ENCODE data around the gene CPA2. TPM values are rescaled to one million over a fixed set of nuclear protein-coding genes. Genes with fewer than 3 reads are reported as not detected.

CPA2 gene
- total and polyA plus RNA-seq, 3 donors from 2014 or later, result 1.1 to 2.4 (median 1.4) TPM

DNA sequence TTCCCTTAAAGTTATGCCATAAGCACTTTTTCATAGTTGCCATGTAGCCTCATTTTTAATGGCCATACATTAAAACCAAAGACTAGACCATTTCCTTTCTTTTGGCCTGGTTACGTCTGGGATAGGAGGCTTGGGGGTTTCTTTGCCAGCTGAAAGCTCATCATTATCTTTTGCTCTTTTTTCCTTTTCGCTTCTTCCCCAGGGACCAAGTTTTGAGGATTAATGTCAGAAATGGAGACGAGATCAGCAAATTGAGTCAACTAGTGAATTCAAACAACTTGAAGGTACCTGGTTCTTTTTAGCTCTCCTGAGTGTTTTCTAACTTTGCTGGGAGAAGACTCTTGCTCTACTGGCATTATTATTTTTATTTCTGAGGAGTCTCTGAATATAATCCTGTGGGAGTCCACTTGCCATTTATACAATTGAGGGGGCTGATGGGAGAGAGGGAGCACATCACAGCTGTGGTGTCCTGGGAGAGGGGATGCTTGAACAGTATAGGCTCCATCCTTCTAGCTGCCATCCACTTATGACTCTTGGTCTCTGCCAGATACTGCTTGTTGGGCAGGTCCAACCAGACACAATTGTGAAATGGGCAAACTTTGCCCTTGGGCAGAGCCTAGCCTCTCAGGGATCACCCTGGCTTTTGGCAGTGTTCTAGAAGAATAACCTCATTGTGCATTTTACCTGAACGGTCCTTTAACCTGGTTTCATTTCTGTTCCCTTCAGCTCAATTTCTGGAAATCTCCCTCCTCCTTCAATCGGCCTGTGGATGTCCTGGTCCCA, 32.1 kb downstream of the CPA2 start:
- H3K4me3 ChIP-seq, result no peak overlapping the region
- H3K4me1 ChIP-seq, result no peaks in the 10 kb centered on the region
- WGBS, 2 donors, result 89 to 92% methylated on average over 5 of the region's 5 CpGs
- no peaks in the 10 kb centered on the region for H3K27me3 ChIP-seq
- H3K27ac ChIP-seq, result no peak overlapping the region
- DNase-seq, result no peak
- H3K36me3 ChIP-seq (ENCODE audit: low read depth, missing control alignments), result no peaks in the 10 kb centered on the region
- intact Hi-C loops (cut with DNase I; ENCODE audit: low total_unique reads), result no loop called here
- TF ChIP-seq POLR2A (IDR thresholded peaks at IDR 0.05), result no peak
- TF ChIP-seq, protein P1, sequence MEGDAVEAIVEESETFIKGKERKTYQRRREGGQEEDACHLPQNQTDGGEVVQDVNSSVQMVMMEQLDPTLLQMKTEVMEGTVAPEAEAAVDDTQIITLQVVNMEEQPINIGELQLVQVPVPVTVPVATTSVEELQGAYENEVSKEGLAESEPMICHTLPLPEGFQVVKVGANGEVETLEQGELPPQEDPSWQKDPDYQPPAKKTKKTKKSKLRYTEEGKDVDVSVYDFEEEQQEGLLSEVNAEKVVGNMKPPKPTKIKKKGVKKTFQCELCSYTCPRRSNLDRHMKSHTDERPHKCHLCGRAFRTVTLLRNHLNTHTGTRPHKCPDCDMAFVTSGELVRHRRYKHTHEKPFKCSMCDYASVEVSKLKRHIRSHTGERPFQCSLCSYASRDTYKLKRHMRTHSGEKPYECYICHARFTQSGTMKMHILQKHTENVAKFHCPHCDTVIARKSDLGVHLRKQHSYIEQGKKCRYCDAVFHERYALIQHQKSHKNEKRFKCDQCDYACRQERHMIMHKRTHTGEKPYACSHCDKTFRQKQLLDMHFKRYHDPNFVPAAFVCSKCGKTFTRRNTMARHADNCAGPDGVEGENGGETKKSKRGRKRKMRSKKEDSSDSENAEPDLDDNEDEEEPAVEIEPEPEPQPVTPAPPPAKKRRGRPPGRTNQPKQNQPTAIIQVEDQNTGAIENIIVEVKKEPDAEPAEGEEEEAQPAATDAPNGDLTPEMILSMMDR (IDR thresholded peaks at IDR 0.05), result no peak
- H3K9me3 ChIP-seq, result no peaks in the 10 kb centered on the region

DNA sequence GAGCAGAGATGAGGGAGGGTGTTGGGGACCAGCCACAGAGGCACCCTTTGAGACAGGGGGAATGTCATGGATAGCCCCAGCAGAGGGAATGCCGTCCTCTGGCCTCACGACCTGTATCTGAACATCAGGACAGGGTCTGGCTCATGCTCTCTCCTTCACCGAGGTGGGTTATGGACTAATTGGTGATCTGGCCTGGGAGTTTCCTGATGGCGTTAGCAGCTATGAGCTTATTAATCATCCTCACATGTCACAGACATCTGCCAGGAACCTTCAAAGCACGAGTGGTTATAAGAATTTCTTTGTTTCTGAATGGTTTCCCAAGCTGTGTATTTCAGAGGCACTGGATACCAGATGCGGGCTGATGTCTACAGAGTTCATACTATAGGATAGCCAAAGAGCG, 33.2 kb downstream of the CPA2 start:
- TF ChIP-seq, protein P1 (IDR thresholded peaks at IDR 0.05), result no peak
- no peak for TF ChIP-seq POLR2A (IDR thresholded peaks at IDR 0.05)
- 86 to 97% methylated on average over 7 of the region's 7 CpGs for WGBS, 2 donors
- Histone ChIP-seq H3K9me3 (no peaks in the 10 kb centered on the region), H3K36me3 (ENCODE audit: low read depth, missing control alignments) (no peaks in the 10 kb centered on the region), H3K4me3 (no peak overlapping the region), H3K27ac (no peak overlapping the region), H3K27me3 (no peaks in the 10 kb centered on the region), H3K4me1 (no peaks in the 10 kb centered on the region)
- DNase-seq, result no peak
- intact Hi-C loops (cut with DNase I; ENCODE audit: low total_unique reads), result no loop called here

DNA sequence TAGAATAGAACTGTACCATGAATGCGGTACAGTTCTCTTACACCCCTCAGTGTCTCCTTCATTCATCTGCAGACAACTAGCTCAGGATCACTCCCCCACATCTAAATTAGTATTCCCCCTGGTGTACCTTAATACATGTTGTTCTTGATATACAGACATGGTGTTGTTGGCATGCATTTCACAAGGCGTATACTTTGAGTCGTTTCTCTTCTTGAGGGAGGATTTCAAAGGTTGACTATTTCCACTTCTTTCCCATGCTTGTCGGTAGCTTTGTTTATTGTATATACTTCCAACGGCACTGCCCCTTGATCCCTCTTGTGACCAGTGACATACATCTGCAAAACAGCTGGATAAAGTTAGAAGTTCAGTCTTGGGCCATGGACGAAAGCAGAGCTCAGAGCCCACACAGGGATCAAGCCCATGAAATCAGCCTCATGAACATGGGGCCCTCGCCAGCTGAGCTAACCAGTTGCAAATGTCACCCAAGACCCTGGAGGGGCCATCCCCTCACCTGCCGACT, 34.9 kb downstream of the CPA2 start:
- intact Hi-C loops (cut with DNase I; ENCODE audit: low total_unique reads), result no loop called here
- no peak overlapping the region for H3K27ac ChIP-seq
- DNase-seq, result no peak
- H3K4me1 ChIP-seq, result no peaks in the 10 kb centered on the region
- H3K36me3 ChIP-seq (ENCODE audit: low read depth, missing control alignments), result no peaks in the 10 kb centered on the region
- TF ChIP-seq, protein P1 (IDR thresholded peaks at IDR 0.05), result no peak
- TF ChIP-seq POLR2A (IDR thresholded peaks at IDR 0.05), result no peak
- no peaks in the 10 kb centered on the region for H3K9me3 ChIP-seq
- H3K27me3 ChIP-seq, result no peaks in the 10 kb centered on the region
- no peak overlapping the region for H3K4me3 ChIP-seq
- WGBS, 2 donors, result 78 to 83% methylated on average over 8 of the region's 8 CpGs

DNA sequence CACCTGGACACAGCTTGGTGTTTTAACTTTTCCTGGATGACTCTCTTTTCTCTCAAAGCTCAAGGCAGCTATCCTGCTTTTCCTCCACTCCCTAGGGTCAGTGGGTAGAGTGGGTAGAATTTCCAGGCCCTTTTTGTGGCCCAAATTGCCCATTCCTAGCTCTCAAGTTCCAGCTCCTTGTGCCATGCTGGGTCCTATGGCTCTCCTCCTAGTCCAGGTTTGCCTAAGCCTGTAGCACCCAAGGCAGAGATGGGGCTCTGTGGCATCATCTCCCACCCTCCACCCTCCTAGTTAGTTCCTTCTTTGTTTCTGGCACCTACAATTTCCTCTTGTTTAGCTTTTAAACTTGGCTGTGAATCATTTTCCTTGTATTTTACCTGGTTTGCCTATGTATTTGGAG, 36.0 kb downstream of the CPA2 start:
- no peak overlapping the region for H3K27ac ChIP-seq
- H3K9me3 ChIP-seq, result no peaks in the 10 kb centered on the region
- no peaks in the 10 kb centered on the region for H3K36me3 ChIP-seq (ENCODE audit: low read depth, missing control alignments)
- H3K4me1 ChIP-seq, result no peaks in the 10 kb centered on the region
- H3K4me3 ChIP-seq, result no peak overlapping the region
- no peaks in the 10 kb centered on the region for H3K27me3 ChIP-seq
- intact Hi-C loops (cut with DNase I; ENCODE audit: low total_unique reads), result no loop called here
- TF ChIP-seq, protein P1 (IDR thresholded peaks at IDR 0.05), result no peak
- no peak for TF ChIP-seq POLR2A (IDR thresholded peaks at IDR 0.05)
- DNase-seq, result no peak

DNA sequence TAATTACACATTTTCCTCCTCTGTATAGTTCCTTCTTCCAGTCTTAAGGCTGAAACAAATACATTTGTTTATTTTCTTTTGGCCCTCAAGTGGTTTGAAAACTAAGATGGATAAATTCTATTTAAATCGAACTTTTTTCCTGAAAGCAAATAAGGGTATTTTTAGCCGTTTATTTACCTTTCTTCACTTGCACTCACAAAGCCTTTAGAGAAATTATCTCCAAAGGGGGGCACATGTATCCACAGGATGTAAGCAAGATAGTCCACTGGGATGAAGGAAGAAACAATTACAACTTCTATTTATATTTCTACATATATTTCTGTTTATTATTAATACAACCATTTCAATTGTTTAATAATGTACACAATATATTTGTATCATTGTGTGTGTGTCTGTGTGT, 36.5 kb downstream of the CPA2 start:
- Histone ChIP-seq H3K27me3 (no peaks in the 10 kb centered on the region), H3K9me3 (no peaks in the 10 kb centered on the region), H3K36me3 (ENCODE audit: low read depth, missing control alignments) (no peaks in the 10 kb centered on the region), H3K4me1 (no peaks in the 10 kb centered on the region), H3K4me3 (no peak overlapping the region), H3K27ac (no peak overlapping the region)
- intact Hi-C loops (cut with DNase I; ENCODE audit: low total_unique reads), result no loop called here
- no peak for DNase-seq
- WGBS, 2 donors, result 53 to 61% methylated on average over 2 of the region's 2 CpGs
- TF ChIP-seq POLR2A (IDR thresholded peaks at IDR 0.05), result no peak
- TF ChIP-seq, protein P1 (IDR thresholded peaks at IDR 0.05), result no peak
